HG03159 (cell line): ENCODE results near the gene EPB41L2.
"Not testable (repeated sequence)": the region's sequence is repeated elsewhere in the genome, so short reads cannot be mapped to it uniquely, and the experiment has no call there.

Source experiments
- ATAC-seq: cut with Tn5 transposase; IDR thresholded peaks from one replicate; pipeline ENCODE4 v1.9.1; 2021; ENCODE audit warnings: mild to moderate bottlenecking, moderate library complexity; ENCODE audit not compliant: unreplicated experiment

EPB41L2 gene

DNA sequence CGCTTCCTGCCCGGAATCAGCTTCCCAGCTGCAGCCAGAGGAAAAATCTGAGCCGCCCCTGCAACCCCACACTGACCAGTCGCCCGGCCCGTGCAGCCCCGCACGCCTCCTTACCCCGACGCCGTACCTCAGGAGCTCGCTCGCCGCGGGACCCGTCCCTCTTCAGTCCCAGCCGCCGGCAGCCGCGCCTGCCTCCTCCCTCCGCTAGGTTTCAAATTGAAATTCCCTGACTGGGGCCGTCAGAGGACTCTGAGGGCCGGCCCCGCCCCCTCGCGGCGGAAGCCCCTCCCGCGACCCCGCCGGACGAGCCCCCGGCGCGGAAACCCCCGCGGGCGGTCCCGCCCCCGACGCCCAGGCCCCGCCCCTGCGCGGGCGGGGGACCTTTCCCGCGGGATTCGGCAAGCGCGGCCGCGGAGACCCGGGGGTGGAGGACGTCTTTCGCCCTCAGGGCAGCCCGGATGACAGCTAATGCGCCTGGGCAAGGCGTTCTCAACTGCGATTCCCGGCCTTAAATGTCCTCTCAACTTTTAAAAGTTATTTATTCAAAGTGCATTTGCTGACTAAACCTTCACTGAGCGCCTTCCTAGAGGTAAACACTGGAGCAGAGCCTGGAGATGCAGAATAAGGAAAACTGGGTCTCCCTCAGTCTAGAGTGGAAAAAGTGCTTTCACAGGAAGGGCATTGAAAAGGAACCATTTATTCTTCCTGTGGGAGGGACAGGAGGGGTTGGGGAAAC lies at the start of gene EPB41L2:
Gene EPB41L2 (minus strand): TSS at position 218 of the 736 bp plus-strand sequence. CDS start 106,760 bp downstream, outside the sequence.
- ATAC-seq = peak; percentile 74

DNA sequence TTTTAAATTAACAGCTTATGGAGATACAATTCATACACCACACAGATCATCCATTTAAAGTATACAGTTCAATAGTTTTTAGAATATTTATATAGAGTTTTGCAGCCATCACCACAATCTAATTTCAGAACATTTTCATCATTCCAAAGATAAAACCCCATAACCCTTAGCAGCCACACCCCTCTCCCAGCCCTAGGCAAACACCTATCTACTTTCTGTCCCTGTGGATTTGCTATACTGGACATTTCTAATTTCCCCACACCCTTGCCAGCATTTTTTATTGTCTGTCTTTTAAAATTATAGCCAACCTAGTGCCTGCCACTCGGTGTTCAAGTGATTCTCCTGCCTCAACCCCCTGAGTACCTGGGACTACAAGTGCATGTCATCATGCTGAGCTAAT lies 49.2 kb upstream of the EPB41L2 start:
- no peak for ATAC-seq

- no peak for ATAC-seq
These were observed 44.1 kb upstream of the EPB41L2 start for GRCh38 chr6:131107151-131107550.

GRCh38 chr6:131103901-131104300 lies 40.9 kb upstream of the EPB41L2 start:
- ATAC-seq = no peak

GRCh38 chr6:131103296-131103695 lies 40.3 kb upstream of the EPB41L2 start:
- ATAC-seq = no peak

DNA sequence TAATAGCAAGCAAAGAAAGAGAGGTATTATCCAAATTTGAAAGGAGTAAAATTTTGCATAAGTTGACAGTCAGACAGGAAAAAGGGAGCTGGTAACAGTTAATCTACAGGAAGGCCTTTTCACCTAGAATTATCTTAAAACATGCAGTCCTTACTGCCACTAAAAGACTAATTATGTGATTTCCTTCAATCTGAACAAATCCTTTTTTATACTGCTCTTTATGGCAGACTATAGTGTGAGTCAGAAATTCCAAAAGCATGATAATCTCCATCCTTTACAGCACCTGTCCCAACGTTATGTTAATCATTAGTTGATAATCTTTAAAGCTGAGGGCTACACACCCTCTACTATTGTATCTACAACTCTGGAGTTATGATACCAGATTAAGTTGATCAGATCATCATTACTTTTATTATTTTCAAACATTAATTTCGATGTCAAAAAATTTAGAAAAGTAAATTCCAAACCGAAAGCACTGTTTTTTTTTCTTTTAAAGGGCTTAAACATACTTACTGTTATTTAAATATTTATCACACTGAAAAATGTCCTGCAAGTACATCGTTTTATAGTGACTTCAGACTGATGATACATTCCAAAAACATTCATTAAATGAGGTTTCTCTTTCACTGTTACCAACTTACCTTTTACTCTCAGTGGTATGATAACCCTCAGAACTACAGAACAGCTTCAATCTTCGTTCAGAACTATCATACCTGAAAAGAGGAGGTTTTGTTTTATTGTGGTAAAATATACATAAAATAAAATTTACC lies 39.1 kb upstream of the EPB41L2 start:
- no peak for ATAC-seq

- ATAC-seq = no peak
These were observed 33.7 kb upstream of the EPB41L2 start for GRCh38 chr6:131096786-131097185.

DNA sequence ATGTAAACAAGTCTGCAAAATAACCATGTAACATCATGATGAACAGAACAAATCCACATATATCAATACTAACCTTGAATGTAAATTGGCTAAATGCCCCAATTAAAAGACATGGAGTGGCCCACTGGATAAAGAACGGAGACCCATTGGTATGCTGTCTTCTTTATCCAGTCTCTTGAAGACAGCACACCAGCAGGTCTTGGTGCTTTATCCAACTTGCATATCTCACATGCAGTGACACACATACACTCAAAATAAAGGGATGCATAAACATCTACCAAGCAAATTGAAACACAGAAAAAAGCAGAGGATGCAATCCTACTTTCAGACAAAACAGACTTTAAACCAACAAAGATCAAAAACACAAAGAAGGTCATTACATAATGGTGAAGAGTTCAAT lies 30.3 kb upstream of the EPB41L2 start:
- no peak for ATAC-seq

GRCh38 chr6:131091944-131092343 lies 28.9 kb upstream of the EPB41L2 start:
- ATAC-seq = not testable (repeated sequence)

DNA sequence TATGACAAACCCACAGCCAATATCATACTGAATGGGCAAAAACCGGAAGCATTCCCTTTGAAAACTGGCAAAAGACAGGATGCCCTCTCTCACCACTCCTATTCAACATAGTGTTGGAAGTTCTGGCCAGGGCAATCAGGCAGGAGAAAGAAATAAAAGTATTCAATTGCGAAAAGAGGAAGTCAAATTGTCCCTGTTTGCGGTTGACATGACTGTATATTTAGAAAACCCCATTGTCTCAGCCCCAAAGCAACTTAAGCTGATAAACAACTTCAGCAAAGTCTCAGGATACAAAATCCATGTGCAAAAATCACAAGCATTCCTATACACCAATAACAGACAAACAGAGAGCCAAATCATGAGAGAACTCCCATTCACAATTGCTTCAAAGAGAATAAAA lies 27.3 kb upstream of the EPB41L2 start:
- not testable (repeated sequence) for ATAC-seq

GRCh38 chr6:131084982-131085381 lies 21.9 kb upstream of the EPB41L2 start:
- no peak for ATAC-seq

GRCh38 chr6:131083687-131084086 lies 20.6 kb upstream of the EPB41L2 start:
- no peak for ATAC-seq

GRCh38 chr6:131082335-131082734 lies 19.3 kb upstream of the EPB41L2 start:
- ATAC-seq = no peak

DNA sequence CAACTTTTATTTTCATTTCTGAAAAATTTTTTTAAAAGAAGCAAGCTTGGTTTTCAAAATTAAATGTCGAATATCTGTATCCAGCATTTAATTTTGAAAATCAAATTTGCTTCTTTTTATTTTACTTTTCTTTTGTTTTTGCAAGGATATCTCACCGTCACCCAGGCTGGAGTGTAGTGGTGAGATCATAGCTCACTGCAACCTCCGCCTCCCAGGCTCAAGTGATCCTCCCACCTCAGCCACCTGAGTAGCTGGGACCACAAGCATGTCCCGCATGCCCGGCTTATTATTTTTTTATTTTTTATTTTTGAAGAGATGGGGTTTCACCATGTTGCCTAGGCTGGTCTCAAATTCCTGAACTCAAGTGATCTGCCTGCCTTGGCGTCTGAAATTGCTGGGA lies 17.0 kb upstream of the EPB41L2 start:
- ATAC-seq = no peak

DNA sequence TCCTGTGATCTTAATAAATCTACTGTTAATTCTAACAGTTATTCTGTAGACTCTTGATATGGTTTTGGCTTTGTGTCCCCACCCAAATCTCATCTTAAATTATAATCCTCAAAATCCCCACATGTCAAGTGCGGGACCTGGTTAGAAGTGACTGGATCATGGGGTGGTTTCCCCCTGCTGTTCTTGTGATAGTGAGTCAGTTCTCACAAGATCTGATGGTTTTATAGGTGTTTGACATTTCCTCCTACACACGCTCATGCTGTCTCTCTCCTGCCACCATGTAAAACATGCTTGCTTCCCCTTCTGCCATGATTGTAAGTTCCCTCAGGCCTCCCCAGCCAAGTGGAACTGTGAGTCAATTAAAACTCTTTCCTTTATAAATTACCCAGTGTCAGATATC lies 10.5 kb upstream of the EPB41L2 start:
- no peak for ATAC-seq

DNA sequence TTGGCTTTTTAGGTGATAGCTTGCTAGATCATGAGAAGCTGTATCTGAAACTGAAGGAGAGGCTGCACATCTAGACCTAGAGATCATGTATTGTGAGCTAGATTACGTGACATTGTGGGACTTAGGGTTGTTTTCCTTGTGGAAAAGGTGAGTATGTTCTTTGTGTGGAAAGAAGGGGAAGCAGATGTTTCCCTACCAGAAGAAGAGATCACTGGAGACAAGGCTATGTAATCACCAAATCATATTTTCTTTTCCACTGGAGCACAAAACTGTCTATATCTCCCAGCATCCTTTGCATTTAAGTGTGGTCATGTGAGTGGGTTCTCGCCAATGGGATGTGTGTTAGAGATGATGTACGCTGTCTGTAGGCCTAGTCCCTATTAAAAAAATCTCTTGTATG lies 7.0 kb upstream of the EPB41L2 start:
- ATAC-seq = no peak

- ATAC-seq = no peak
These were observed 5.1 kb upstream of the EPB41L2 start for GRCh38 chr6:131068165-131068564.

DNA sequence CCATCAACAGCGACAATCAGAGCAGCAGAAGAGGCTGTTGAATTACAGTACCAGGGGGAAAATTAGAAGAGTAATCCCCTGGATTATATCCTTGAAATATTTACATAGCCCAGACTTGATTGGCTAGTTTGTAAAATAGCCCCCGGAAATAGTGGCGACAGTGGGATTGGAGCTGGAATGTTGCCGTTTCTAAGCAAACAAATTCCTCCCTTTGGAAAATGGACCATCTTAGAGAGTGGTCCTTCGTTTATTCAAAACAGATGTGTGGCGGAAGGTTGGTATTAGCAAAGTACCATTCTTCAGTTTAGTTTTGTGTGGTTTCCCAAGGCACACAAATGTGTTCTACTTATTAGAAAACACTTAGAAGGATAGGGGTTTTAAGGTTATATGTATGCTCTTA lies 4.5 kb upstream of the EPB41L2 start:
- ATAC-seq = no peak

DNA sequence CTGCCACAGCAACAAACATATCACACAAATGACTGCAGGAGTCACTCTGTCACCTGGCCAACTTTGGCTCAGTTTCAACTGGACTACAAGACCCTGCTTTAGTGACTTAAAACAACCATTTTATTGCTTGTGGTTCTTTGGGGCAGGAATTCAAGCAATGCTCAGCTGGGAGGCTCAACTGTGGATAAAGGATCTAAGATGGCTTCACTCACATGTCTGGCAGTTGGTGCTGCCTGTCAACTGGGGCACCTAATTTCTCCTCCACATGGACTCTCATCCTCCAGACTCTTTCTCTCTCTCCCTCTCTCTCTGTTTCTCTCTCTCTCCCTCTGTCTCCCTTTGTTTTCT lies 2.8 kb upstream of the EPB41L2 start:
- ATAC-seq = no peak

DNA sequence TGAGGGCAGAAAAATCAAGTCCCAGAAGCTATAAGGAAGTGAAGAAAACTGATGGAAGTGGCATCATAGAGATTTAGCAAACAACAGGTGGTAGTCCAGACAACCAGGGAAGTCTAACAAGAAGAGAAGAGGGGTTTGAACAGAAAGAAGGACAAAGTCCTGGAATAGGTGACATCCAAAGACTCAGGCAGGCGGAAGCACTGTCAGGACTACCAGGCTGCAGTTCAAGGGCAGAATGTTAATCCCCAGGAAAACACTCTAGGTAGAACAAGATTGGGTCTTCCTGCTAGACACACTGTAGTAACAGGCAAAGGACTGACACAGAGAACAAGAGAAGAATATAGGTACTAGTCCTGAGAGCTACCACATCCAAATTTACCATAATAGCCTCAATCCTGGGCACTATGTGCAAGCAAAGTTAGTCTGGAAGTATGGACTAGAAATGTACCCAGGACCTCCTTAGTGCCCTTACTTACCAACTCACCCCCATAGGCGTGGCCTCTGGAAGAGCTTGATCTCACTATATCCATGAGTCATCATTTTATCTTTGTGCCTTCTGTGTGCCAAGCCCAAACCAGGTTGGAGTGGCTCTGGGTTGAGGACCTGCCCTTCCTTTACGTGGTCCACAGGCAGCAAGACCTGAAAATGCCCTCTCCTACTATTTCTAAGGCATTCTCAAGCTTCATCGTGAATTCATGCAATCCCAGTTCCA lies 2.2 kb upstream of the EPB41L2 start:
- ATAC-seq = no peak

- ATAC-seq = peak; percentile 12
These were observed 773 bp upstream of the EPB41L2 start for GRCh38 chr6:131063764-131064272.
